OCI-M2 (cell line): Measurements from ENCODE around the gene ACSL6.

Source experiments
- DNase-seq: peaks from one replicate; lab custom pipeline; 2025; ENCODE audit not compliant: unreplicated experiment; lab: John Stamatoyannopoulos, UW

Gene ACSL6

GRCh38 chr5:132049559-132049958 is 38.1 kb upstream of the ACSL6 start:
- no peak for DNase-seq

DNA sequence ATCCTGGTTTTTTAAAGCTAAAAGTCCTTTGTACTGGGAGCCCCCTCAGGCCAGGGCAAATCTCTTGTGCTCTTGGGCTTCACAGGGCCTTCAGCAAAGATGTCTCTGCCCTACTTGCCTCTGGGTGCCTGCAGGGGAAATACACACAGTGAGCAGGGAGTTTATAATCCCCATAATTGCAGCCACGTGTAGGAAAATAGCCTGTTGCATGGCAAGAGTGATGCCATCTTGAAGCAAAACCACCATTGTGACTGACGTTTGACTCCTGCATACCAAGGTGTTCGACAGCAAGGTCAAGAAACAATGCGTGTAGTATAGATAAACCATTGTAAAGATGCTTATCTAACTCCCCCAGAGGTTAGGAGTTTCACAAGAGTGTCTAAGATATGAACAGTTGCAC is 37.6 kb upstream of the ACSL6 start:
- no peak for DNase-seq

- DNase-seq, result no peak
Observed at GRCh38 chr5:132046880-132047299, 35.4 kb upstream of the ACSL6 start.

DNA sequence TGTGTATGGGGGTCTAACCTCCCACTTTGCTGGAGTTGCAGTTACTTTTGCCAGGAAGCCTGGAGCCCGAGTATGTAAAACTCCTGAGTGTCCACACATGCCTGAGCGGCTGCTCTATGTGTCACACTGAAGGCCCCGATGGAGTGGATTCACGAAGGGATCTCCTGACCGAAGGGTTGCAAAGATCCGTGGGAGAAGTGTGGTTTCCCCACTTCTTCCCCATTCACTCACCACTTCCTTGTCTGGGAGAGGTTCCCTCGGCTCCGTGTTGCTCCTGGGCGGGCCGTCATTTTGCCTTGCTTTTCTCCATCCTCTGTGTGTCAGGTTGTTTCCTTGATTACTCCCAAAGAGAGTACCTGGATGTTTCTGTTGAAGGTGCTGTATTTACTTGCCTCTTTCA is 32.7 kb upstream of the ACSL6 start:
- DNase-seq, result no peak

GRCh38 chr5:132037353-132037752 is 25.9 kb upstream of the ACSL6 start:
- no peak for DNase-seq

DNA sequence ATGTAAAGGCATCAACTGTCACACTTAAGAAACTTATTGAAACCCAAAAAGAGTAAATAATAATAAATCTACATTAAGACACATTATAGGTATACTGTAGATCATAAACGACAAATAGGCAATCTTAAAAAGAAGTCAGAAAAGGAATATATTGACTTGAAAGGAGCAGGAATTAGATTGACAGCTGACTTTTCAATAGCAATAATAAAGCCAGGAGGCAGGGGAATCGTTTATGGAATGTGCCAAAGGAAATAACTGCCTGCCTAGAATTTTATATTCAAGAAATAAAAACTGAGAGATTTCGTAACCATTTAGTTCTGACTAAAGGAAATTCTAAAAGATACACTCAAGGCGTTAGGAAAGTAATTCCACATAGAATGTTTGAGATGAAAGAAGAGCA is 21.7 kb upstream of the ACSL6 start:
- no peak for DNase-seq

DNA sequence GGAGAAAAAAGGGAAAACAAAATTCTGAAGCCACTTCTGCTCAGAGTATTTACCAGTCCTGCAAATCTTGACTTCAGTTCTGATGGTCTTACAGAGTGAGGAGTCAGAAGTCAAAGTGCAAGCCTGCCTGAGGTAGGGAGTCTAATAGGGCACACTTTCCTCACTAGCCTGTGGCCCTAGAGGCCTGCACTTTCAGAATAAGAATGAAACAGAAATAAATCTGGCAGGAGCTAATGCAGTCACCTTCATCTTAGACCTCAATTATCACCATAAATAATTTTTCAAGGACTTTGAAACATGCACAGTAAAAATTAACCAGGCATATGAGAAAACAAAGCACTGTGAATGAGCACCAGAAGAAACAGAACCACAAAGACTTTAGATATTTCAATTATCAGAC is 20.7 kb upstream of the ACSL6 start:
- DNase-seq, result no peak

DNA sequence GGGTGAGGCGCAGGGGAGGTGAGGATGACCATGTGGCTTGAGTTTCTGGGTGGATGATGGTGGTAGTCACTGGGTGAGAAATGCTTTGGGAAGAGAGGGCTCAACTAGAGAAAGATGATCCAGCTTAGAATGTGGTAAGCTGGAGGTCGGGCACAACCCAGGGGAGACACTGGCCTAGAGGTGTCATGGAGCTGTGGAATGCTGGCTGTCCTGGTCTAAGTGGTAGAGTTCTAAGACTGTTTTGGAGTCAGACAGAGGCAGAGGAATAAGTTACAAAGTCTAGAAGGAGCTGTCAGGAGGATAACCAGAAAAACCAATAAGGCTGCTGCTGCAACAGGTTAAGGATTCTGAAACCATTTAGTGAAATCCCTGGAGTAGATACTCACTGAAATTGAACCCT is 19.2 kb upstream of the ACSL6 start:
- no peak for DNase-seq

GRCh38 chr5:132029609-132030330 is 18.3 kb upstream of the ACSL6 start:
- no peak for DNase-seq

- DNase-seq, result no peak
Observed at GRCh38 chr5:132027027-132027426, 15.6 kb upstream of the ACSL6 start.

- no peak for DNase-seq
Observed at GRCh38 chr5:132026516-132027008, 15.1 kb upstream of the ACSL6 start.

- no peak for DNase-seq
Observed at GRCh38 chr5:132025403-132025971, 14.0 kb upstream of the ACSL6 start.

DNA sequence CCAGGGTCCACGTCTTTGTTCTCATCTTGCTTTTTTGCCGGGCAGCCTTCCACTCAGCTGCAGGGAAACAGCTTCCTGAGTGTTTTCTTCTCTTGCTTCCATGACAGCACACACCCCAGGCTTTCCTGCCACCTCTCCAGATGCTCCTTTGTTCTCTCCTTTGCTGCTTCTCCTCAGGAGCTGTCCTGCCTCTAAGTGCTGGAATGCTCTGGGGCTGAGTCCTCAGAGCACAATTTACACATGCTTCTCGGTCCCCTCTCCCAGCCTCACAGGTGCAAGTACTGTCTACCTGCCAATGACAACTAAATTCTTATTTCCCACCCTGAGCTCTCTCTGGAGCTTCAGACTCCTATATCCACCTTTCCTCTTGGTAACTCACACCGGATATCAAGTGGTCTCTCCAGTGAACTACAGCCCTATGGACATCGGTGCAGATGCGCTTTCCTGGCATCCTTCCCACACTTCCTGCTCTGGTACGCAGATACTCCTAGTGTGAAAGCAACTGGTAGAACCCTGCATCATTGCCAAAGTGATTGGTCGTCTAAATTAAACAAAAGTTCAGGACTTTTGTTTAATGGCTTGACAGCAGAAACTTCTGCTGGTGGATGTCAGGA is 13.4 kb upstream of the ACSL6 start:
- no peak for DNase-seq

DNA sequence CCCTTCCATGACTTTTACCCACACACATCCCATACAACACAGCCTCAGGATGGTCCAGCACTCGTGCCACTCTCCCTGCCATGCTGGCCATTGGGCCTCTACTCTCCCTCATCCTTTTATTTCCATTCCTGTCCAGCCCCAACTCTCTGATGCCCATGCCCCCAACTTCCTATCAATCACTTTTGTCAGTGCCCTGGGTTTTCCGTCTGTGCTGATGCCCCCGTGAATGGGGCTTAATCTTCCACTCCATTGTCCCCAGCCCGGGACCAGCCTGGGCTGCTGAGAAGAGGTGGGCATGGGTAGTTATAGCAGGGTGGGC is 12.6 kb upstream of the ACSL6 start:
- no peak for DNase-seq

GRCh38 chr5:132023258-132024116 is 12.0 kb upstream of the ACSL6 start:
- no peak for DNase-seq

GRCh38 chr5:132022737-132023136 is 11.3 kb upstream of the ACSL6 start:
- DNase-seq, result no peak

GRCh38 chr5:132021654-132022053 is 10.2 kb upstream of the ACSL6 start:
- no peak for DNase-seq

- no peak for DNase-seq
Observed at GRCh38 chr5:132020568-132021339, 9.3 kb upstream of the ACSL6 start.

- no peak for DNase-seq
Observed at GRCh38 chr5:132019857-132020555, 8.5 kb upstream of the ACSL6 start.

DNA sequence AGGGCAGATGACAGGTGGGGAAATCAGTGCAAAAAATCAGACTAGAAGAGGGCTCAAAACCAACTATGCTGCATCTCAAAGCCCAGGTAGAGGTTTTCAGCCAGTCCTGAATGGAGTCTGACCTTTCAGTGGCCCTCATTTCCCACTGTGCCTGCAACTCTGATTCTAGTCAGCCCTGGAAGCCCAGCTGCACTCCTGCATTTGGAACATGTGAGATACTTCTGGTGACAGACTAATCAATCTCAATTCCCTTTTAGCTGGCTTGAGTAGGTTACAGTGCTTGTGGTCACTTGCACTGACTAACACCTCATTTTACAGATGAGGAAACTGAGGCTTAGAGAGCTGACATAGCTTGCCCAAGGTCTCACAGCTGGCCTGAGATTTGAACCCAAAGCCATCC is 7.9 kb upstream of the ACSL6 start:
- DNase-seq, result no peak
